Activated T-helper 1 cell treated with anti-CD3 and anti-CD28 coated beads, Interleukin-2, amount 50 U/mL, for 16 hours (primary cell): ENCODE data around the gene ABCB7.
"Not testable (repeated sequence)": the region's sequence is repeated elsewhere in the genome, so short reads cannot be mapped to it uniquely, and the experiment has no call there.

ENCODE experiments used
- DNase-seq, 2 donors: peaks; one replicate each; pipeline ENCODE4 v3.0.0-alpha.2; 2020; ENCODE audit warnings: low read depth in 1 of 2, low spot score in 1 of 2

The ABCB7 gene

GRCh38 chrX:75155827-75156525 is at the start of gene ABCB7:
ABCB7 (minus strand) TSS chrX:75156283; CDS start chrX:75156272, 11 bp downstream.
- peak; percentile 16 to 24 for DNase-seq

- DNase-seq: not testable (repeated sequence)
Observed at GRCh38 chrX:75188415-75189206, 32.5 kb upstream of the ABCB7 start.

GRCh38 chrX:75181721-75182120 is 25.6 kb upstream of the ABCB7 start:
- no peak for DNase-seq

GRCh38 chrX:75179536-75180293 is 23.6 kb upstream of the ABCB7 start:
- DNase-seq: not testable (repeated sequence)

GRCh38 chrX:75172257-75172890 is 16.3 kb upstream of the ABCB7 start:
- DNase-seq: not testable (repeated sequence)

- no peak for DNase-seq
Observed at GRCh38 chrX:75158054-75158453, 2.0 kb upstream of the ABCB7 start.

GRCh38 chrX:75156531-75156945 is 455 bp upstream of the ABCB7 start:
- no peak for DNase-seq

GRCh38 chrX:75155447-75155826 is 646 bp downstream of the ABCB7 start:
- DNase-seq: no peak

GRCh38 chrX:75154871-75155270 is 1.2 kb downstream of the ABCB7 start:
- DNase-seq: no peak

- DNase-seq: no peak
Observed at GRCh38 chrX:75151827-75152592, 4.1 kb downstream of the ABCB7 start.

- DNase-seq: no peak
Observed at GRCh38 chrX:75149654-75150053, 6.4 kb downstream of the ABCB7 start.

- no peak for DNase-seq
Observed at GRCh38 chrX:75132672-75133071, 23.4 kb downstream of the ABCB7 start.

GRCh38 chrX:75131973-75132627 is 24.0 kb downstream of the ABCB7 start:
- DNase-seq: no peak

- not testable (repeated sequence) for DNase-seq
Observed at GRCh38 chrX:75129069-75129468, 27.0 kb downstream of the ABCB7 start.

- no peak for DNase-seq
Observed at GRCh38 chrX:75118296-75118695, 37.8 kb downstream of the ABCB7 start.

- no peak for DNase-seq
Observed at GRCh38 chrX:75115707-75116413, 40.2 kb downstream of the ABCB7 start.

GRCh38 chrX:75114638-75115037 is 41.4 kb downstream of the ABCB7 start:
- no peak for DNase-seq

GRCh38 chrX:75113664-75114063 is 42.4 kb downstream of the ABCB7 start:
- no peak for DNase-seq

- no peak for DNase-seq
Observed at GRCh38 chrX:75107863-75108509, 48.1 kb downstream of the ABCB7 start.
